Ishikawa (cell line): ENCODE data around the gene RNF151.

Experiments used
- CREB1 ChIP-seq: IDR thresholded peaks from 2 replicates; pipeline ENCODE4 v1.6.1; 2012; ENCODE audit warnings: low read depth
- EGR1 ChIP-seq: IDR thresholded peaks from 2 replicates; pipeline ENCODE4 v1.6.1; 2012
- EP300 ChIP-seq: IDR thresholded peaks from 2 replicates; pipeline ENCODE4 v1.6.1; 2012; ENCODE audit warnings: borderline replicate concordance
- FOXM1 ChIP-seq: IDR thresholded peaks from 2 replicates; pipeline ENCODE4 v1.6.1; 2012; ENCODE audit warnings: low read depth, borderline replicate concordance
- NFIC ChIP-seq: IDR thresholded peaks from 2 replicates; pipeline ENCODE4 v1.6.1; 2012
- RAD21 ChIP-seq: IDR thresholded peaks from 2 replicates; pipeline ENCODE4 v1.6.1; 2012; ENCODE audit warnings: low read depth
- TAF1 ChIP-seq: IDR thresholded peaks from 2 replicates; pipeline ENCODE4 v1.6.1; 2012; ENCODE audit warnings: low read depth, mild to moderate bottlenecking
- TEAD4 ChIP-seq: IDR thresholded peaks from 2 replicates; pipeline ENCODE4 v1.6.1; 2012
- YY1 ChIP-seq: IDR thresholded peaks from 2 replicates; pipeline ENCODE4 v1.6.1; 2012; ENCODE audit warnings: low read depth
- ZBTB7A ChIP-seq: IDR thresholded peaks from 2 replicates; pipeline ENCODE4 v1.6.1; 2012; ENCODE audit warnings: low read depth
- TF ChIP-seq, protein P1 (sequence below): IDR thresholded peaks from 2 replicates; pipeline ENCODE4 v1.6.1; 2012
- TF ChIP-seq, protein P2 (sequence below): IDR thresholded peaks from 2 replicates; pipeline ENCODE4 v1.6.1; 2012; ENCODE audit warnings: low read depth, mild to moderate bottlenecking
- TF ChIP-seq, protein P3 (sequence below): IDR thresholded peaks from 2 replicates; pipeline ENCODE4 v1.6.1; 2012

The RNF151 gene

DNA sequence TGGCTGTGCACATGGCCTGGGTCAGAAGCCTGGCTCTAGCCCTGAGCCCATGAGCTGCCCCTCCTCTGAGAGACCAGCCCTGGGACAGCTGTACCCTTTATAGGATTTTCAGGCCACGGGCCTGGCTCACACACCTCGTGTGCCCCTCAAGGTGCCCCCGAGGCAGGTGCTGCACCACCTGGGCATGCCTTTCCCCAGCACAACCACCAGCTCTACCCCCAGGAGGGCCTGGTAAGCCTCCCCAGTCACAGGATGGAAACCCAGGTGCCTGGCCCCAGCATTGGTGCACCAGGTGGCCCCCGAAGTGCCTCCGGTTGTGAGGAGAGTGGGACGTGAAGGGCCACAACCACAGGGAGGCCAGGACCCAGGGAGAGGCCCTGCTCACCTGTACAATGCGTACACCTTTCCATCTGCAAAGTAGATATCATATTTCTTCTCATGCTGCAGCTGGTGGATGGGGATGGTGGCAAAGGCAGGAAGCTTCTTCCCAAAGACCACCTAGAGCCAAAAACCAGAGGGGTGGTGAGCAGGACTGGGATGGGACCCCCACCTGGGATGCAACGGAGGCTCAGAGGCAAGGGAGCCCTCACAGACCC is 36.7 kb downstream of the RNF151 start:
- TF ChIP-seq, protein P1, sequence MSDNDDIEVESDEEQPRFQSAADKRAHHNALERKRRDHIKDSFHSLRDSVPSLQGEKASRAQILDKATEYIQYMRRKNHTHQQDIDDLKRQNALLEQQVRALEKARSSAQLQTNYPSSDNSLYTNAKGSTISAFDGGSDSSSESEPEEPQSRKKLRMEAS = no peak
- no peak for TF ChIP-seq TEAD4
- no peak for TF ChIP-seq EP300
- TF ChIP-seq, protein P2, sequence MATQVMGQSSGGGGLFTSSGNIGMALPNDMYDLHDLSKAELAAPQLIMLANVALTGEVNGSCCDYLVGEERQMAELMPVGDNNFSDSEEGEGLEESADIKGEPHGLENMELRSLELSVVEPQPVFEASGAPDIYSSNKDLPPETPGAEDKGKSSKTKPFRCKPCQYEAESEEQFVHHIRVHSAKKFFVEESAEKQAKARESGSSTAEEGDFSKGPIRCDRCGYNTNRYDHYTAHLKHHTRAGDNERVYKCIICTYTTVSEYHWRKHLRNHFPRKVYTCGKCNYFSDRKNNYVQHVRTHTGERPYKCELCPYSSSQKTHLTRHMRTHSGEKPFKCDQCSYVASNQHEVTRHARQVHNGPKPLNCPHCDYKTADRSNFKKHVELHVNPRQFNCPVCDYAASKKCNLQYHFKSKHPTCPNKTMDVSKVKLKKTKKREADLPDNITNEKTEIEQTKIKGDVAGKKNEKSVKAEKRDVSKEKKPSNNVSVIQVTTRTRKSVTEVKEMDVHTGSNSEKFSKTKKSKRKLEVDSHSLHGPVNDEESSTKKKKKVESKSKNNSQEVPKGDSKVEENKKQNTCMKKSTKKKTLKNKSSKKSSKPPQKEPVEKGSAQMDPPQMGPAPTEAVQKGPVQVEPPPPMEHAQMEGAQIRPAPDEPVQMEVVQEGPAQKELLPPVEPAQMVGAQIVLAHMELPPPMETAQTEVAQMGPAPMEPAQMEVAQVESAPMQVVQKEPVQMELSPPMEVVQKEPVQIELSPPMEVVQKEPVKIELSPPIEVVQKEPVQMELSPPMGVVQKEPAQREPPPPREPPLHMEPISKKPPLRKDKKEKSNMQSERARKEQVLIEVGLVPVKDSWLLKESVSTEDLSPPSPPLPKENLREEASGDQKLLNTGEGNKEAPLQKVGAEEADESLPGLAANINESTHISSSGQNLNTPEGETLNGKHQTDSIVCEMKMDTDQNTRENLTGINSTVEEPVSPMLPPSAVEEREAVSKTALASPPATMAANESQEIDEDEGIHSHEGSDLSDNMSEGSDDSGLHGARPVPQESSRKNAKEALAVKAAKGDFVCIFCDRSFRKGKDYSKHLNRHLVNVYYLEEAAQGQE = no peak

DNA sequence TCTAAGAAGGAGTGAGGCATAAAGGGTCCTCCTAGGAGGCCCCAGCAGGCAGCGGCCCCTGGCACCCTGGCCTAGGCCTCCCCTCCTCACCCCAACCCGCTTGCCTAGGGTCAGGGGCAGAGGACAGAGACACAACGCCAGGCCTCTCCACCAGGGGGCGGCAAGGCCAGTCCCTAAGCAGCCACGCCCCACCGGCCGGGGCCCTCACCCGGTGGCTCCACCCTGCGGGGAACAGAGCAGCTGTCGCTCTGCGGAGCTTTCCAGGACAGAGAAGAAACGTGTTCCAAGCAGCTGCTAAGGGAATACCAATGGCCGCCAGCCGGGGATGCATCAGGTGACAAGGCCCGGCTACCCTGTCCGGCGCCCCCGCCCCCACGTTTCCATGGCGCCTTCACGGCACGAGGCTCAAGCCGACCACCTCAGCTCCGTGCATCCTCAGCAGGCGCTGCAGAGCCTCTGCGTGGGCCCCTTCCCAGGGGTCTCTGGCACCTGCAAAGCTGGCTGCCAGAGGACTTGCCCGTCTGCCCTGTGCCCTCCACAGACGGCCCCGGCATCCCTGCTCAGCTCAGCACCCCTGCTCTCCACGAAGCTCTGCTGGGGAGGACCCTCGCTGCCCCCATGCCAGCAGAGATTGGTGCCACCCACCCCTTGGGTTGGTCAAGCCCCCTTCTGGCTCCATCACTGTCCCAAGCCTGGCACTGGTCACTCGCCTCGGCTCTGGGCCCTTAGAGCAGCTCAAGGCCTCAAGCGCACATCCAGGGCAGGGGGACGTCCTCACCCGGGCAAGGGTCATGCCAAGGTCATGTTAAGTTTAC is 37.4 kb downstream of the RNF151 start:
- TF ChIP-seq CREB1 (no peak), NFIC (no peak), YY1 (0 out of 2 replicates have a peak, but pooled peaks have one; percentile 64), RAD21 (peak; percentile 46; the same call in 1 of the 2 replicates), TAF1 (no peak)
- TF ChIP-seq, protein P2 = no peak
- TF ChIP-seq, protein P1 = peak; percentile 25; the same call in 1 of the 2 replicates

DNA sequence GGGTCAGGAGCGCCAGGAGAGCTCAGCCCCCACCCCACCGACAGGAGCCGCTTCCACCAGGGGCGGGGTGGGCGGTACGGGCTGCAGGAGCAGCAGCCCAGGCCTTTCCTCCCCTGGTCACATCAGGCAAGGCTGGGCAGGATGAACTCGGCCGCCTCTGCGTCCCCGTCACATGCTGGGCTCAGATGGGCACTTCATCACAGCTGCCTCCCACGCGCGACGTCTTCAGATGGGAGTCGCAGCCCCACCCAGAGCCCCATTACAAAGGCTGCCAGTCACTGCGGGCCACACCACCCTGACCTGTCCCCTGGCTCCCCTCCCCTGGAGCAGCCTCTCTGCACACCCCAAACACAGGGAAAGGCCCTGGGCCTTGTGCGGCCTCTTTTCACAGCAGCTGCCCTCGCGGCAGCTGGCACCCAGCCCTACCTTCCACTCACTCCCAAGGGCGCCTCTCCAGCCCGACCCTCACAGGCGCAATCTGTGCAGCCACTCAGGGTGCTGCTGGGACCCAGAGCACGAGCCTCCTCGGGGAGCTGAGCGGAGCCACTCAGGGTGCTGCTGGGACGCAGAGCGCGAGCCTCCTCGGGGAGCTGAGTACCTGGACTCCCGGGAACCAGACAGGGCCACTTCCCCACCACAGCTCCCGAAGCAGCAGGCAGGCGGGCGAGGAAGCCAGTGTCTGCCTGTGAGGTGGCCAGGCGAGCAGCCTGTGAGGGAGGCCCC is 38.3 kb downstream of the RNF151 start:
- no peak for TF ChIP-seq ZBTB7A
- no peak for TF ChIP-seq FOXM1
- TF ChIP-seq, protein P3, sequence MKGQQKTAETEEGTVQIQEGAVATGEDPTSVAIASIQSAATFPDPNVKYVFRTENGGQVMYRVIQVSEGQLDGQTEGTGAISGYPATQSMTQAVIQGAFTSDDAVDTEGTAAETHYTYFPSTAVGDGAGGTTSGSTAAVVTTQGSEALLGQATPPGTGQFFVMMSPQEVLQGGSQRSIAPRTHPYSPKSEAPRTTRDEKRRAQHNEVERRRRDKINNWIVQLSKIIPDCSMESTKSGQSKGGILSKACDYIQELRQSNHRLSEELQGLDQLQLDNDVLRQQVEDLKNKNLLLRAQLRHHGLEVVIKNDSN = no peak
- TF ChIP-seq YY1 = no peak
- TF ChIP-seq EGR1 = no peak

DNA sequence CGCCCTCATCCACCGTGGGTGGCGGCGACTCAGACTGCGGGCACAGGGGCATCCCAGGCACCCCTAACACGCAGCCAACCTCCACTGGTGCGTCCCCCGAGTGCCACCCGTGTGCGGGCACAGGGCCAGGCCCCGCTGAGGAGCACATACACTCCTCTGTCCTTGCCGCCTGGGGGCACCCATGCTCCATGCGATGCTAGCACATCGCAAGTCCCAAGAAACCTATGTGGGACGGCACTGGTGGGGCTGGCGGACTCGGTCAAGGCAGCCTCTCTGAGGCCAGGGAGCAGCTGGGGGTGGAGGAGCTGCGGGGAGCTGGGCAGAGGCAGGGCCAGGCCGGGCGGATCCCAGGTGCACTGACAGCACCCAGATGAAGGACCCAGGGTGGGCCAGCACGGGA is 39.0 kb downstream of the RNF151 start:
- TF ChIP-seq RAD21 = no peak
- TF ChIP-seq TAF1 = no peak

DNA sequence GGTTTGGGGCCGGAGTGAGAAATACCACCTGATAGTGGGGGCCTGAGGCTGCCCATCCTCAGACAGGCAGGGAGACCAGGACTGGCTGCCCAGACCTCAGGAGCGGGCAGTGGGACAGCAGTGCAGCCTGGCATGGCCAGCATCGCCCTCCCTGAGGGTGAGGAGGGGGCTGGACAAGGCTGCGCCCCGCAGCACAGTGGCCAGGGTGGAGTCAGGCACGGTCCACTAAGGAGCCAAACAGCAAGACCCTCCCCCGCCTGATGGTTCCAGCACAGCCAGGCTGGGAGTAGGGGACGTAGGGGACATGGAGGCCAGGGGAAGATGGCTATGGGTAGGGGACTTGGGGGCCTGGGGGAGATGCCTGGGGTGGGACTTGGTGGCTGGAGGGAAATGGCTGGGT is 39.7 kb downstream of the RNF151 start:
- no peak for TF ChIP-seq YY1

DNA sequence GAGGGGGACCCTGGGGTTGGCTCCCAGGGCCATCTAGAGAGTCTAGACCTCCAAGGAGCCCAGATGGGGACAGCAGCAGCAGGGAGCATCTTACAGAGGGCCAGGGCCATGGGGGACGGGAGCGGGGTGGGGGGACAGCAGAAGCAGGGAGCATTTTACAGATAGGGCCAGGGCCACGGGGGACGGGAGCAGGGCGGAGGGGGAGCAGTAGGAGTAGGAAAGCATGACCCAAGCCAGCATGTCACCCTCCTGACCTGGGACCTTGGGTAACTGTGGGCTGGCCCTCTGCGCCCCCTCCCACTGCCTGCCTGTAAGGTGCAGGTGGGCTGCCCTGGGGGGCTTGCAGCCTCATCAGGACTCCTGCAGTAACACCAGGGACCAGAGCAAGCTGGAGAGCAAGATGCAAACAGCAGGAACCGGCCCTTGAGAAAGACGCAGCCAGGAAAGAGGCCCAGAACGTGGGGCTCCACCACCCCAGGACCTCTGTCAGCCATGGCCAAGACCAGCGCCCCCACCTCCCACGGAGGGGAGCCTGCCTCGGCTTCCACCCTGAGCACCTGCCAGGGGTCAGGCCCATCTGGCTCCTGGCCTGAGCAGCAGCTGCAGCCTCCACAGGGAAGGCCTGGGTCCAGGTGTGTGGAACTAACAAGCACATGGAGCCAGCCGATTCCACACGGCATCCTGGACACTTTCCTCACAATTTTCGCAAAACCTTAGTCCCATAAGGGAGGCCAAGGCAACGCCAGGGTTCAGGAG is 40.6 kb downstream of the RNF151 start:
- TF ChIP-seq ZBTB7A (no peak), EP300 (no peak)
- TF ChIP-seq, protein P2 = no peak
